ENCODE measurements around the gene PCDHGB1.
"Not testable (repeated sequence)": the region's sequence is repeated elsewhere in the genome, so short reads cannot be mapped to it uniquely, and the experiment has no call there.

Gene PCDHGB1

GRCh38 chr5:141338538-141339306 is 11.2 kb upstream of the PCDHGB1 start, which contains the start of gene PCDHGA2:
PCDHGA2 (plus strand) TSS chr5:141338760.
- Histone ChIP-seq H3K9me2 (ENCODE audit: low read depth, low read length) (no peaks in the 10 kb centered on the region), H3F3A (ENCODE audit: insufficient read depth, low read length) (no peaks in the 10 kb centered on the region), H2AFZ (ENCODE audit: low read length) (no peak within 1 kb of the TSS), H4K20me1 (ENCODE audit: insufficient read depth, low read length) (no peaks in the 10 kb centered on the region), H3K9ac (ENCODE audit: low read length) (no peak within 1 kb of the TSS), H3K9me3 (ENCODE audit: low read length) (peaks cover 39% of the 10 kb centered on the region), H3K79me2 (ENCODE audit: insufficient read depth, low read length) (no peaks in the 10 kb centered on the region), H3K4me1 (ENCODE audit: insufficient read depth, low read length, severe bottlenecking) (peaks cover 6% of the 10 kb centered on the region), H3K36me3 (ENCODE audit: insufficient read depth, low read length) (no peaks in the 10 kb centered on the region), H3K27me3 (ENCODE audit: insufficient read depth, low read length) (no peaks in the 10 kb centered on the region), H3K4me3 (ENCODE audit: low read depth, low read length, poor library complexity, severe bottlenecking) (no peak within 1 kb of the TSS), H3K4me2 (ENCODE audit: low read length) (no peak within 1 kb of the TSS), H3K27ac (ENCODE audit: low read depth, low read length, poor library complexity, severe bottlenecking) (no peak within 1 kb of the TSS)
- TF ChIP-seq CTCF (IDR thresholded peaks at IDR 0.05; ENCODE audit: low read length) (peak; percentile 40; the same call in 1 of the 2 replicates), EZH2 (IDR thresholded peaks at IDR 0.05; ENCODE audit: borderline replicate concordance, low read length) (no peak)

- H3K27ac ChIP-seq (ENCODE audit: low read depth, low read length, poor library complexity, severe bottlenecking); H3K27me3 ChIP-seq (ENCODE audit: insufficient read depth, low read length); H3K79me2 ChIP-seq (ENCODE audit: insufficient read depth, low read length); H3K9ac ChIP-seq (ENCODE audit: low read length); H3F3A ChIP-seq (ENCODE audit: insufficient read depth, low read length); H2AFZ ChIP-seq (ENCODE audit: low read length); H3K4me3 ChIP-seq (ENCODE audit: low read depth, low read length, poor library complexity, severe bottlenecking); H3K36me3 ChIP-seq (ENCODE audit: insufficient read depth, low read length); H3K4me2 ChIP-seq (ENCODE audit: low read length); H3K4me1 ChIP-seq (ENCODE audit: insufficient read depth, low read length, severe bottlenecking); H4K20me1 ChIP-seq (ENCODE audit: insufficient read depth, low read length); H3K9me2 ChIP-seq (ENCODE audit: low read depth, low read length): not testable (repeated sequence)
- peaks cover 34% of the 10 kb centered on the region for H3K9me3 ChIP-seq (ENCODE audit: low read length)
Measured at GRCh38 chr5:141340781-141341354, 9.0 kb upstream of the PCDHGB1 start.

GRCh38 chr5:141342773-141343172 is 7.1 kb upstream of the PCDHGB1 start:
- Histone ChIP-seq H3K36me3 (ENCODE audit: insufficient read depth, low read length) (no peaks in the 10 kb centered on the region), H3K4me1 (ENCODE audit: insufficient read depth, low read length, severe bottlenecking) (no peaks in the 10 kb centered on the region), H3K9me2 (ENCODE audit: low read depth, low read length) (no peaks in the 10 kb centered on the region), H3F3A (ENCODE audit: insufficient read depth, low read length) (no peaks in the 10 kb centered on the region), H2AFZ (ENCODE audit: low read length) (no peak overlapping the region), H3K9me3 (ENCODE audit: low read length) (peaks cover 30% of the 10 kb centered on the region), H3K9ac (ENCODE audit: low read length) (no peak overlapping the region), H3K4me3 (ENCODE audit: low read depth, low read length, poor library complexity, severe bottlenecking) (no peak overlapping the region), H4K20me1 (ENCODE audit: insufficient read depth, low read length) (no peaks in the 10 kb centered on the region), H3K27ac (ENCODE audit: low read depth, low read length, poor library complexity, severe bottlenecking) (no peak overlapping the region), H3K4me2 (ENCODE audit: low read length) (no peak overlapping the region), H3K27me3 (ENCODE audit: insufficient read depth, low read length) (no peaks in the 10 kb centered on the region), H3K79me2 (ENCODE audit: insufficient read depth, low read length) (no peaks in the 10 kb centered on the region)
- TF ChIP-seq EZH2 (IDR thresholded peaks at IDR 0.05; ENCODE audit: borderline replicate concordance, low read length) (no peak), CTCF (IDR thresholded peaks at IDR 0.05; ENCODE audit: low read length) (no peak)

All from OCI-LY1 (cell line).